ENCODE results near the gene ABCC2.
"Not testable (repeated sequence)": the region's sequence is repeated elsewhere in the genome, so short reads cannot be mapped to it uniquely, and the experiment has no call there.

ABCC2 gene

DNA sequence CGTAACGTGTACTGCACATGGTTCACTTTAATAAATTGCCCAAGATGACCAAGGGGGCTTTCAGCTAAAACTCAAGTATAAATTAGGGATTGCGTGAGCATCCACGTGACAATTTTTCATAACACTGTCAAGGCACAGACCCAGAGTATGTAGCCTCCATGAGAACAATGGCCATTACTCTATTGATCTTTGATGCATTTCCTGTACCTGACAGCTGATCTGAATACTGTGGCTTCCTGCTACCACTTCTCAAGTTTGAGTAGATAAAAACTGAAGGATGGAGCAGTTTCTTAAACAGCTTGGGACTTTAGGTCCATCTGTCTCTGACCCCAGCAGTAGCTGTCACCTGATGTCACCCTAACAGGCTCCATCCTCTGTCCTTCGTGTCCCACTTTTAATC lies 98.9 kb downstream of the ABCC2 start:
- FAIRE-seq (no peak), DNase-seq (ENCODE audit: insufficient read length, low spot score) (no peak)

DNA sequence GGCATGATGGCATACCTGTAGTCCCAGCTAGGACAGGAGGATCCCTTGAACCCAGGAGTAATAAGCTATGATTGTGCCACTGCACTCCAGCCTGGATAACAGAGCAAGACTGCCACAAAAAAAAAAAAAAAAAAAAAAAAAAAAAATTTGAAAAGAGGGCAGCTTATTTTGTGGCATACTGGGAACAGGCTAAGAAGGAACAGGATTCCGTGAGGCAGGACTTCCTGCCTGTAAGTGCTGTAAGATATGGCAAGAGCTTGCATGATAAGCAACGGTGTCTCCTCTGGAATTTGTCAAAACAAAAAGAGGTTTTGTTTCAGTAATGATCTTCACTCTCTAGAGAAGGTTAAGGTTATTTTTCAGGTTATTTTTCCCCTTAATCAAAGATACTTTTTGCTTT lies 101.1 kb downstream of the ABCC2 start:
- no peak for FAIRE-seq
- DNase-seq (ENCODE audit: insufficient read length, low spot score): no peak

DNA sequence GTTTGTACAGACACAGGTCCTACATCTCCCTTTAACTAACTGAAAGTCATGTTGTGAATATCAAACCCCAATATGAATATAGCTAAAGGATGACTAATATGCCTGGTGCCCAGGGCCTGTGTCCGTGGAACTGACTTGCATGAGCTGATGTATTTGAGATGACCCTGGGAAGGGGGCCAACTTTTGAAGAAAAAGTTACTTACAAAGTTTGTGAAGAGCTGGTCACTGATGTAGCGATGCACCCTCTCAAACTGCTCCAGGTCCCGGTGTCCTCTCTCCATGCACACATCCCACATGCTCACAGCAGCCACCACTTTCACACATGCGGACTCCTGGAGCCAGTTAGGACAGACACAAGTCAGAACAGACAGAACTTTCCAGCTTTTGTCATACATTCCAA lies 106.2 kb downstream of the ABCC2 start:
- DNase-seq (ENCODE audit: insufficient read length, low spot score) (no peak), FAIRE-seq (no peak)

DNA sequence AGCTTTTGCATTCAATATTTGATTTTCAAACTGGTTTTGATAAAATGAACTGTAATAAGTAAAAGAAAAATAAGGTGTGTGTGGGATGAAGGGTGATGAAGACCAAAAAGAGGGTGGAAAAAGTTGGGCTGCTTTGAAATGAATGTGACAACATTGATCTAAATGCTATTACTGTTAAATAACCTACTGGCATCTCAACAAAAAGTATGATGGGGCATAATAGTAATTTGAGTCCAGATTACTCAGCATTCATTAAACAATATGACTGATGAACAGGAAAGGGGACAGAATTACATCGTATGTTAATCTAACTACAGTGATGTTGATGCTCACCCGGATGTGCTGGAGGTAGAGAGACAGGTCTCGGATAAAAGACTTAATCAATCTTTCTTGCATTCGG lies 112.2 kb downstream of the ABCC2 start:
- FAIRE-seq (no peak), DNase-seq (ENCODE audit: insufficient read length, low spot score) (no peak)

DNA sequence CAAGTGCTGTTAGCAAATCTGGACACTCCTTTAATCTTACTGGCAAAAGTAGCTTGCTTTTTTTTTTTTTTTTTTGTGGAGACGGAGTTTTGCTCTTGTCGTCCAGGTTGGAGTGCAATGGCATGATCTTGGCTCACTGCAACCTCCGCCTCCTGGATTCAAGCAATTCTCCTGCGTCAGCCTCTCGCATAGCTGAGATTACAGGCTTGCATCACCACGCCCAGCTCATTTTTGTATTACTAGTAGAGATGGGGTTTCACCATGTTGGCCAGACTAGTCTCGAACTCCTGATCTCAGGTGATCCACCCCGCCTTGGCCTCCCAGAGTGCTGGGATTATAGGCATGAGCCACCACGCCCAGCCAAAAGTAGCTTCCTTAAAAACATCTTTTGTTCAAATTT lies 112.6 kb downstream of the ABCC2 start:
- DNase-seq (ENCODE audit: insufficient read length, low spot score): not testable (repeated sequence)

DNA sequence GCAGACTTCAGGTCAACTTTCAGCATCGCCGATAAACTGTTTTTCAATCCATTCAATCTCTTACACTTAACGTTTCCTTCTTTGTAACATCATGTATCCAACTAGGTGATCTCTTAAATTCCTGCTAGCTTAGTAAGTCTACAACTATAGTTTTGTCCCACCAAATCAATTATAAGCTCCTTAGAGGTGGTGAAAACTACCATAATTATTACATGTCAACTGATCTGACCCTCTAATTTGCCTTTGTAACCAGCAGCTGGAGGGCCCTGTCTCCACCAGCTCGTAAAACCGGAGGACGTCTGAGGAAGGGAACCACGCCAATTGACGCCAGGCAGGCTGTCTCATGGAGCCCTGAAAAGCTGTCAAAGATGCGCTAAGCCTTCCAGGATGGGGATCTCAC lies 113.4 kb downstream of the ABCC2 start:
- DNase-seq (ENCODE audit: insufficient read length, low spot score) (no peak), FAIRE-seq (no peak)

More for the DNA sequence above, 112.6 kb downstream of the ABCC2 start:
- FAIRE-seq: not testable (repeated sequence)
